ENCODE data around the gene NFILZ.

- TF ChIP-seq CTCF (IDR thresholded peaks at IDR 0.05) (no peak), POLR2A (IDR thresholded peaks at IDR 0.05) (no peak)
Observed at GRCh38 chr19:8639821-8640401, 9.5 kb downstream of the NFILZ start.
